NCI-H1092 treated with DMSO at 0.1 percent for 48 hours (cell line): ENCODE data around the gene CELA2B.
"Not testable (repeated sequence)": the region's sequence is repeated elsewhere in the genome, so short reads cannot be mapped to it uniquely, and the experiment has no call there.

Experiments used
- DNase-seq: peaks from one replicate; lab custom pipeline; 2025; lab: John Stamatoyannopoulos, UW

CELA2B gene

GRCh38 chr1:15501208-15502032, 25.5 kb downstream of the CELA2B start:
- DNase-seq = peak; percentile 68

- DNase-seq = no peak
Observed at GRCh38 chr1:15504436-15504835, 28.5 kb downstream of the CELA2B start.

GRCh38 chr1:15506831-15507230, 30.9 kb downstream of the CELA2B start:
- no peak for DNase-seq

GRCh38 chr1:15507278-15507677, 31.4 kb downstream of the CELA2B start:
- DNase-seq = no peak

- DNase-seq = no peak
Observed at GRCh38 chr1:15508700-15509487, 33.0 kb downstream of the CELA2B start.

- DNase-seq = no peak
Observed at GRCh38 chr1:15509586-15509985, 33.7 kb downstream of the CELA2B start.

GRCh38 chr1:15510611-15511405, 34.9 kb downstream of the CELA2B start:
- no peak for DNase-seq

- no peak for DNase-seq
Observed at GRCh38 chr1:15513192-15513591, 37.3 kb downstream of the CELA2B start.

GRCh38 chr1:15513919-15514318, 38.0 kb downstream of the CELA2B start:
- no peak for DNase-seq

- DNase-seq = not testable (repeated sequence)
Observed at GRCh38 chr1:15514557-15514956, 38.7 kb downstream of the CELA2B start.

- DNase-seq = no peak
Observed at GRCh38 chr1:15515022-15515663, 39.2 kb downstream of the CELA2B start.

- no peak for DNase-seq
Observed at GRCh38 chr1:15519625-15520024, 43.7 kb downstream of the CELA2B start.

- DNase-seq = not testable (repeated sequence)
Observed at GRCh38 chr1:15521206-15521906, 45.5 kb downstream of the CELA2B start.

GRCh38 chr1:15522551-15522950, 46.6 kb downstream of the CELA2B start:
- DNase-seq = no peak

- no peak for DNase-seq
Observed at GRCh38 chr1:15523104-15524020, 47.5 kb downstream of the CELA2B start.

- DNase-seq = no peak
Observed at GRCh38 chr1:15524021-15524282, 48.0 kb downstream of the CELA2B start, which contains the start of gene CASP9. Gene CASP9 (minus strand): TSS chr1:15524215. CDS start chr1:15524200, 15 bp downstream.

GRCh38 chr1:15524283-15525049, 48.6 kb downstream of the CELA2B start:
- peak; percentile 99 for DNase-seq

GRCh38 chr1:15525050-15526020, 49.4 kb downstream of the CELA2B start:
- DNase-seq = peak; percentile 49
